PC-3 (cell line): ENCODE measurements around the gene ETS1.

Experiments
- CTCF ChIP-seq: fragments of 300-600 bp; sonication (generic); conservative IDR thresholded peaks from 2 replicates; pipeline ENCODE4 v1.5.1; 2017; ENCODE audit warnings: antibody characterized with exemption, low read depth, mild to moderate bottlenecking, low read length
- EZH2 ChIP-seq: fragments of 300-600 bp; sonication (generic); IDR thresholded peaks from one replicate; pipeline ENCODE4 v1.6.1; 2017; ENCODE audit warnings: antibody characterized with exemption, mild to moderate bottlenecking, low read length; ENCODE audit not compliant: unreplicated experiment
- EZH2phosphoT487 ChIP-seq: fragments of 300-600 bp; sonication (generic); IDR thresholded peaks from 2 replicates; pipeline ENCODE4 v1.6.1; 2018; ENCODE audit warnings: mild to moderate bottlenecking, antibody characterized with exemption, low read length, borderline replicate concordance

- TF ChIP-seq CTCF: no peak
- TF ChIP-seq EZH2: no peak
- TF ChIP-seq EZH2phosphoT487: no peak
These were observed 27.8 kb downstream of the ETS1 start for GRCh38 chr11:128559496-128560103.
